GM18868 (cell line): ENCODE measurements around the gene ELOVL3.
"Not testable (repeated sequence)": the region's sequence is repeated elsewhere in the genome, so short reads cannot be mapped to it uniquely, and the experiment has no call there.

Experiments
- ATAC-seq: cut with Tn5 transposase; IDR thresholded peaks from one replicate; pipeline ENCODE4 v1.9.1; 2021; ENCODE audit warnings: mild to moderate bottlenecking, moderate library complexity; ENCODE audit not compliant: unreplicated experiment

The ELOVL3 gene

GRCh38 chr10:102225646-102226541 is at the start of gene ELOVL3:
Gene ELOVL3, plus strand, starts transcription at chr10:102226299. Its CDS starts 250 bp downstream, at chr10:102226549.
- ATAC-seq: peak; percentile 86

GRCh38 chr10:102184606-102185005 is 41.5 kb upstream of the ELOVL3 start:
- ATAC-seq: no peak

- no peak for ATAC-seq
Observed at GRCh38 chr10:102185272-102185671, 40.8 kb upstream of the ELOVL3 start.

GRCh38 chr10:102185811-102186527 is 40.1 kb upstream of the ELOVL3 start:
- no peak for ATAC-seq

GRCh38 chr10:102188298-102188940 is 37.7 kb upstream of the ELOVL3 start:
- no peak for ATAC-seq

- ATAC-seq: not testable (repeated sequence)
Observed at GRCh38 chr10:102188941-102189898, 36.9 kb upstream of the ELOVL3 start.

GRCh38 chr10:102191956-102192355 is 34.1 kb upstream of the ELOVL3 start:
- ATAC-seq: no peak

- ATAC-seq: no peak
Observed at GRCh38 chr10:102195296-102195870, 30.7 kb upstream of the ELOVL3 start.

GRCh38 chr10:102196893-102197292 is 29.2 kb upstream of the ELOVL3 start:
- ATAC-seq: no peak

GRCh38 chr10:102198027-102198426 is 28.1 kb upstream of the ELOVL3 start:
- ATAC-seq: no peak

- ATAC-seq: no peak
Observed at GRCh38 chr10:102200751-102201640, 25.1 kb upstream of the ELOVL3 start.

GRCh38 chr10:102202386-102202785 is 23.7 kb upstream of the ELOVL3 start:
- no peak for ATAC-seq

GRCh38 chr10:102208311-102209035 is 17.6 kb upstream of the ELOVL3 start:
- no peak for ATAC-seq

GRCh38 chr10:102211615-102212299 is 14.3 kb upstream of the ELOVL3 start:
- no peak for ATAC-seq

GRCh38 chr10:102213599-102213998 is 12.5 kb upstream of the ELOVL3 start:
- not testable (repeated sequence) for ATAC-seq

GRCh38 chr10:102219370-102219769 is 6.7 kb upstream of the ELOVL3 start:
- ATAC-seq: no peak

- ATAC-seq: no peak
Observed at GRCh38 chr10:102220612-102221011, 5.5 kb upstream of the ELOVL3 start.

- no peak for ATAC-seq
Observed at GRCh38 chr10:102222797-102223196, 3.3 kb upstream of the ELOVL3 start.
